OCI-LY3 (cell line): Measurements from ENCODE around the gene MYCBP2.

Source experiments
- H2AFZ ChIP-seq: fragments of 200-600, 300-600 bp; shearing (Covaris generic); 2 replicates; pipeline ENCODE4 v1.6.0; 2014; ENCODE audit warnings: antibody characterized with exemption, low read depth, low read length
- H3K27ac ChIP-seq: fragments of 200-600, 300-600 bp; sonication (generic); 2 replicates; pipeline ENCODE4 v1.5.1; 2014; ENCODE audit warnings: mild to moderate bottlenecking, low read length, moderate library complexity, mixed read lengths
- H3K27me3 ChIP-seq: fragments of 200-600, 300-600 bp; sonication (generic); 2 replicates; pipeline ENCODE4 v1.6.1; 2014; ENCODE audit warnings: low read depth, low read length, mixed read lengths
- H3K36me3 ChIP-seq: fragments of 200-600, 300-600 bp; sonication (generic); replicated peaks from 2 replicates; pipeline ENCODE3; 2014; ENCODE audit warnings: low read depth, low read length, mixed read lengths
- H3K4me1 ChIP-seq: fragments of 300-600, 200-600 bp; sonication (generic); 2 replicates; pipeline ENCODE4 v1.6.1; 2014; ENCODE audit warnings: low read length, mixed read lengths
- H3K4me2 ChIP-seq: fragments of 200-600, 300-600 bp; sonication (generic); 2 replicates; pipeline ENCODE4 v1.6.1; 2014; ENCODE audit warnings: low read length, mixed read lengths
- H3K4me3 ChIP-seq: fragments of 300-600, 200-600 bp; sonication (generic); 2 replicates; pipeline ENCODE4 v1.5.1; 2014; ENCODE audit warnings: antibody characterized with exemption, mild to moderate bottlenecking, low read length, moderate library complexity
- H3K79me2 ChIP-seq: fragments of 300-600, 200-600 bp; shearing (Covaris generic); 2 replicates; pipeline ENCODE4 v1.6.1; 2014; ENCODE audit warnings: mild to moderate bottlenecking, low read length, mixed read lengths
- H3K9ac ChIP-seq: fragments of 300-600, 200-600 bp; shearing (Covaris generic); 2 replicates; pipeline ENCODE4 v1.6.0; 2014; ENCODE audit warnings: mild to moderate bottlenecking, low read length, moderate library complexity
- H3K9me3 ChIP-seq: fragments of 200-600, 300-600 bp; shearing (Covaris generic); 2 replicates; pipeline ENCODE4 v1.6.1; 2014; ENCODE audit warnings: low read length, mixed read lengths; ENCODE audit not compliant: insufficient read depth
- H4K20me1 ChIP-seq: fragments of 200-600, 300-600 bp; sonication (generic); 2 replicates; pipeline ENCODE4 v1.6.1; 2016; ENCODE audit warnings: low read length, mixed read lengths; ENCODE audit not compliant: insufficient read depth
- EZH2phosphoT487 ChIP-seq: fragments of 200-600 bp; shearing (Covaris generic); IDR thresholded peaks from 2 replicates; pipeline ENCODE4 v1.6.1; 2018; ENCODE audit warnings: antibody characterized with exemption, mixed run types, low read depth
- TF ChIP-seq, protein P1 (sequence below): fragments of 200-600, 300-600 bp; sonication (generic); IDR thresholded peaks from 2 replicates; pipeline ENCODE4 v1.5.1; 2014; ENCODE audit warnings: antibody characterized with exemption, low read length, low read depth

MYCBP2 gene

DNA sequence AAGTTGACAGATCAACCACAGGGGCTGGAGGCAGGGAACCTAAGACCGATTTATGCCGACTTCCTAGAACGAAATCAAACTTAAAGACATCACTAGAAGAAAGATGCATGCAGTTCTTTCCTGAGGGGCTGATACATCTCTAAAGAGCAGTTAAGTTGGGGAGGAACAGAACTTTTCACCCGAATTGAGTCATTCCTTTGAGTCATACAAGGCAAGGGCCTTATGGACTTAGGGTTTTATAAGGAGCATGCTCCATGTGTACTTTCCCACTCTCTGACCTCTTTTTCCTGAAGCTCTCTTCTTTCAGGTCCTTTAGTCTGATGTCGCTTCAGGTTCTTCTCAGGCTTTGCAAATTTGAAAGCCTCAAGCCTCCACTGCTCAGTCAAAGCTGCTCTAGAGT lies 292.0 kb downstream of the MYCBP2 start:
- Histone ChIP-seq H3K27me3 (no peaks in the 10 kb centered on the region), H3K4me3 (no peak overlapping the region), H3K79me2 (no peaks in the 10 kb centered on the region), H3K4me2 (no peak overlapping the region), H4K20me1 (no peaks in the 10 kb centered on the region), H3K27ac (no peak overlapping the region), H3K36me3 (peaks cover 2% of the 10 kb centered on the region), H3K9me3 (no peaks in the 10 kb centered on the region), H3K9ac (no peak overlapping the region), H3K4me1 (no peaks in the 10 kb centered on the region), H2AFZ (no peak overlapping the region)
- TF ChIP-seq EZH2phosphoT487 = no peak
- TF ChIP-seq, protein P1, sequence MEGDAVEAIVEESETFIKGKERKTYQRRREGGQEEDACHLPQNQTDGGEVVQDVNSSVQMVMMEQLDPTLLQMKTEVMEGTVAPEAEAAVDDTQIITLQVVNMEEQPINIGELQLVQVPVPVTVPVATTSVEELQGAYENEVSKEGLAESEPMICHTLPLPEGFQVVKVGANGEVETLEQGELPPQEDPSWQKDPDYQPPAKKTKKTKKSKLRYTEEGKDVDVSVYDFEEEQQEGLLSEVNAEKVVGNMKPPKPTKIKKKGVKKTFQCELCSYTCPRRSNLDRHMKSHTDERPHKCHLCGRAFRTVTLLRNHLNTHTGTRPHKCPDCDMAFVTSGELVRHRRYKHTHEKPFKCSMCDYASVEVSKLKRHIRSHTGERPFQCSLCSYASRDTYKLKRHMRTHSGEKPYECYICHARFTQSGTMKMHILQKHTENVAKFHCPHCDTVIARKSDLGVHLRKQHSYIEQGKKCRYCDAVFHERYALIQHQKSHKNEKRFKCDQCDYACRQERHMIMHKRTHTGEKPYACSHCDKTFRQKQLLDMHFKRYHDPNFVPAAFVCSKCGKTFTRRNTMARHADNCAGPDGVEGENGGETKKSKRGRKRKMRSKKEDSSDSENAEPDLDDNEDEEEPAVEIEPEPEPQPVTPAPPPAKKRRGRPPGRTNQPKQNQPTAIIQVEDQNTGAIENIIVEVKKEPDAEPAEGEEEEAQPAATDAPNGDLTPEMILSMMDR = no peak

DNA sequence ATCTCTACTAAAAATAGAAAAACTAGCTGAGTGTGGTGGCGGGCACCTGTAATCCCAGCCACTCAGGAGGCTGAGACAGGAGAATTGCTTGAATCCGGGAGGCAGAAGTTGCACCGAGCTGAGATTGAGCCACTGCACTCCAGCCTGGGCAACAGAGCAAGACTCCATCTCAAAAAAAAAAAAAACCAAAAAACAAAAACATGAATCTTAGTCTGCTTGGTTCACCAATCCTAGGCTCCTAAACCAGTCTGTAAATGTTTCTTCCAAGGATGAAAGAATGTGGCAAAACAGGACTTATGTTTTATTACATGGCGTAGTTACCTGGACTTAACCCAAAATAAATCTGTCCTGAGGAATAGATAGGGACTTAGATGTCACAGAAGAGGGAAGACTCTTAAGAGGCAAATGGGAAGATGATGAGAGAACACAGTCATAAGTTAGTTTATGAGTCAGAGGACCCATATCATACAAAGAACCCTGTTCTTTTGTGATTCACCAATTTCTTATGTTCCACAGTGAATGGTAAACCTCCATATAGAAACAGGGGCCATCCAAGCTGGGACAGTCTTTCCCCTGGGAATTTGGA lies 293.1 kb downstream of the MYCBP2 start:
- no peaks in the 10 kb centered on the region for H4K20me1 ChIP-seq
- no peak for TF ChIP-seq EZH2phosphoT487
- TF ChIP-seq, protein P1 = no peak
- H3K9me3 ChIP-seq = no peaks in the 10 kb centered on the region
- no peaks in the 10 kb centered on the region for H3K36me3 ChIP-seq
- H3K4me3 ChIP-seq = no peak overlapping the region
- H3K4me2 ChIP-seq = no peak overlapping the region
- H3K27me3 ChIP-seq = no peaks in the 10 kb centered on the region
- no peak overlapping the region for H3K27ac ChIP-seq
- H3K4me1 ChIP-seq = no peaks in the 10 kb centered on the region
- no peak overlapping the region for H3K9ac ChIP-seq
- H3K79me2 ChIP-seq = no peaks in the 10 kb centered on the region
- H2AFZ ChIP-seq = no peak overlapping the region

DNA sequence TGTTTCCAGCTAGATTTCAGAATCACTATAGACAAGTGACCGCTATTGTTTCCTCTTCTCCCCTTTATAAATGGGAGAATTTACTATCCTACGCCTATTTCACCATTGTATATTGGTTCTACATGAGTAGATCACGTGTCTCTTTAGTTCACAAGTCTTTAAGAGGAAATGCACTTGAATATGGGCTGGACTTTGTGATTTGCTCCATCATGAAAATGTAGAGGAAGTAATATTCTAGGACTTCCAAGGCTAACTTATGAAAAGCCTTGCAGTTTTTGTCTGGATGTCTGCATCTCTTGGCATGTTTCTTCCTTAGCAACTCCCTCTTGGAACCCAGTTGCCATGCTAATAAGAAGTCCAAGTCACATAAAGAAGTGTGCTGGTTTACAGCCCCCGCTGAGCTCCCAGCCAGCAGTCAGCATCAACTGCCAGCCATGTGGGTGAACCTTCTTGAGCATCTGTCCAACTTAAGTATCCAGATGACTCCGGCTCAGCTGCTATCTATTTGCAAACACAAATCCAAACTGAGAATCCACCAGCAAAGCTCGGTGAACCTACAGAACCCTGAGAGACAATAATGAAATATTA lies 295.1 kb downstream of the MYCBP2 start:
- Histone ChIP-seq H3K36me3 (no peaks in the 10 kb centered on the region), H3K27me3 (no peaks in the 10 kb centered on the region), H2AFZ (no peak overlapping the region), H3K4me3 (no peak overlapping the region), H3K4me1 (peaks cover 7% of the 10 kb centered on the region), H3K27ac (no peak overlapping the region), H4K20me1 (no peaks in the 10 kb centered on the region), H3K9me3 (no peaks in the 10 kb centered on the region), H3K4me2 (no peak overlapping the region), H3K79me2 (no peaks in the 10 kb centered on the region; the same call in 1 of the 2 replicates), H3K9ac (no peak overlapping the region)
- TF ChIP-seq, protein P1 = no peak
- TF ChIP-seq EZH2phosphoT487 = no peak

GRCh38 chr13:77029436-77029835 lies 297.5 kb downstream of the MYCBP2 start:
- H3K4me2 ChIP-seq = no peak overlapping the region
- no peak overlapping the region for H3K27ac ChIP-seq
- no peak overlapping the region for H2AFZ ChIP-seq
- H4K20me1 ChIP-seq = peaks cover 19% of the 10 kb centered on the region
- H3K36me3 ChIP-seq = no peaks in the 10 kb centered on the region
- no peak overlapping the region for H3K4me3 ChIP-seq
- H3K79me2 ChIP-seq = peaks cover 20% of the 10 kb centered on the region
- H3K4me1 ChIP-seq = peaks cover 13% of the 10 kb centered on the region
- no peaks in the 10 kb centered on the region for H3K27me3 ChIP-seq
- no peak overlapping the region for H3K9ac ChIP-seq
- H3K9me3 ChIP-seq = no peaks in the 10 kb centered on the region
- TF ChIP-seq EZH2phosphoT487 = no peak
- TF ChIP-seq, protein P1 = no peak
